Neural progenitor cell (in vitro differentiated cells): Measurements from ENCODE around the gene NLGN4X. TPM values are rescaled to one million over a fixed set of nuclear protein-coding genes. Genes with fewer than 3 reads are reported as not detected.
A peak's percentile ranks its signal among the peaks of the same experiment; 100 is the strongest.

Experiments used
- DNase-seq: peaks from one replicate; pipeline ENCODE4 v3.0.0-alpha.2; 2016; ENCODE audit warnings: low spot score
- H2AFZ ChIP-seq: fragments of 200-600 bp; sonication (generic); replicated peaks from 2 replicates; pipeline ENCODE4 v1.6.1; 2016; ENCODE audit warnings: antibody characterized with exemption
- H3F3A ChIP-seq: fragments of 200-600 bp; sonication (generic); 2 replicates; pipeline ENCODE4 v1.6.1; 2016; ENCODE audit warnings: antibody characterized with exemption, low read depth
- H3K27ac ChIP-seq: fragments of 200-600 bp; sonication (generic); 2 replicates; pipeline ENCODE4 v1.5.1; 2016; ENCODE audit warnings: mild to moderate bottlenecking
- H3K27me3 ChIP-seq: fragments of 200-600 bp; sonication (generic); 2 replicates; pipeline ENCODE4 v1.6.1; 2016; ENCODE audit warnings: mild to moderate bottlenecking, moderate library complexity
- H3K36me3 ChIP-seq: fragments of 200-600 bp; sonication (generic); 2 replicates; pipeline ENCODE4 v1.5.1; 2016
- H3K4me1 ChIP-seq: fragments of 200-600 bp; sonication (generic); 2 replicates; pipeline ENCODE4 v1.6.1; 2016; ENCODE audit warnings: mixed run types
- H3K4me2 ChIP-seq: fragments of 200-600 bp; sonication (generic); 2 replicates; pipeline ENCODE4 v1.6.1; 2016
- H3K4me3 ChIP-seq: fragments of 200-600 bp; sonication (generic); 2 replicates; pipeline ENCODE4 v1.5.1; 2016
- H3K79me2 ChIP-seq: fragments of 200-600 bp; sonication (generic); 2 replicates; pipeline ENCODE4 v1.6.1; 2016; ENCODE audit warnings: low read depth
- H3K9ac ChIP-seq: fragments of 200-600 bp; sonication (generic); 2 replicates; pipeline ENCODE4 v1.6.1; 2016
- H3K9me3 ChIP-seq: fragments of 200-600 bp; sonication (generic); 2 replicates; pipeline ENCODE4 v1.5.1; 2016; ENCODE audit warnings: low read depth
- H4K20me1 ChIP-seq: fragments of 200-600 bp; sonication (generic); 2 replicates; pipeline ENCODE4 v1.6.1; 2016; ENCODE audit warnings: low read depth
- H3K27ac Mint-ChIP-seq: 3 replicates; pipeline ENCODE4 v1.8.0; 2021; ENCODE audit warnings: mixed read lengths
- H3K27me3 Mint-ChIP-seq: 2 replicates; pipeline ENCODE4 v1.8.0; 2022; ENCODE audit warnings: low read depth, mild to moderate bottlenecking, inconsistent platforms, moderate library complexity, mixed read lengths; ENCODE audit not compliant: insufficient read depth
- H3K36me3 Mint-ChIP-seq: 3 replicates; pipeline ENCODE4 v1.8.0; 2021; ENCODE audit warnings: mixed read lengths
- H3K4me1 Mint-ChIP-seq: 3 replicates; pipeline ENCODE4 v1.8.0; 2021; ENCODE audit warnings: mixed read lengths
- H3K4me3 Mint-ChIP-seq: 3 replicates; pipeline ENCODE4 v1.8.0; 2021; ENCODE audit warnings: mild to moderate bottlenecking, moderate library complexity, mixed read lengths
- H3K9me3 Mint-ChIP-seq: 3 replicates; pipeline ENCODE4 v1.8.0; 2020; ENCODE audit warnings: mixed read lengths
- CTCF ChIP-seq: fragments of 200-600 bp; sonication (generic); IDR thresholded peaks from 2 replicates; pipeline ENCODE4 v1.5.1; 2017; ENCODE audit warnings: antibody characterized with exemption, mild to moderate bottlenecking
- EZH2 ChIP-seq: fragments of 200-600 bp; sonication (generic); IDR thresholded peaks from 2 replicates; pipeline ENCODE4 v1.6.1; 2017; ENCODE audit warnings: antibody characterized with exemption, mild to moderate bottlenecking, moderate library complexity
- EZH2phosphoT487 ChIP-seq: fragments of 200-600 bp; sonication (generic); IDR thresholded peaks from 2 replicates; pipeline ENCODE4 v1.6.1; 2017; ENCODE audit warnings: antibody characterized with exemption
- total RNA-seq: library from RNA; depleted of rRNA; stranded (reverse); fragments of >200 nt; gene quantifications from 2 replicates; pipeline ENCODE4 v1.2.3, GENCODE V29; 2015; ENCODE audit warnings: low replicate concordance

The NLGN4X gene
- total RNA-seq, result 10.1 and 17.6 TPM in 2 replicates

GRCh38 chrX:6228720-6229119 is at the start of gene NLGN4X:
TSS of gene NLGN4X (minus strand) at chrX:6228867. CDS start at chrX:6151466, 77,401 bp downstream.
- H3K4me3 Mint-ChIP-seq, result peak within 1 kb of the TSS; percentile 99
- peaks cover 3% of the 10 kb centered on the region for H3K27me3 Mint-ChIP-seq
- no peaks in the 10 kb centered on the region for H3K36me3 Mint-ChIP-seq
- H3K27ac Mint-ChIP-seq, result peak within 1 kb of the TSS; percentile 29
- peak; percentile 51 for DNase-seq
- no peak within 1 kb of the TSS for H3K9ac ChIP-seq
- H3F3A ChIP-seq, result peaks cover 10% of the 10 kb centered on the region
- H2AFZ ChIP-seq, result peak within 1 kb of the TSS; percentile 57
- no peaks in the 10 kb centered on the region for H3K4me1 ChIP-seq
- H3K36me3 ChIP-seq, result no peaks in the 10 kb centered on the region
- H4K20me1 ChIP-seq, result no peaks in the 10 kb centered on the region
- H3K4me3 ChIP-seq, result peak within 1 kb of the TSS; percentile 80
- TF ChIP-seq EZH2 (no peak), CTCF (no peak), EZH2phosphoT487 (no peak)
- peaks cover 5% of the 10 kb centered on the region for H3K9me3 ChIP-seq
- no peak within 1 kb of the TSS for H3K27ac ChIP-seq
- peaks cover 25% of the 10 kb centered on the region for H3K4me1 Mint-ChIP-seq
- no peaks in the 10 kb centered on the region for H3K9me3 Mint-ChIP-seq
- peak within 1 kb of the TSS; percentile 74 for H3K4me2 ChIP-seq
- no peaks in the 10 kb centered on the region for H3K27me3 ChIP-seq
- H3K79me2 ChIP-seq, result peaks cover 17% of the 10 kb centered on the region

- H3K27ac ChIP-seq, result no peak overlapping the region
- no peak for DNase-seq
- Mint-ChIP-seq H3K27ac (no peak overlapping the region), H3K4me3 (no peak overlapping the region), H3K9me3 (no peaks in the 10 kb centered on the region), H3K36me3 (no peaks in the 10 kb centered on the region), H3K27me3 (no peaks in the 10 kb centered on the region), H3K4me1 (peaks cover 9% of the 10 kb centered on the region)
- no peaks in the 10 kb centered on the region for H3F3A ChIP-seq
- no peaks in the 10 kb centered on the region for H3K79me2 ChIP-seq
- H4K20me1 ChIP-seq, result no peaks in the 10 kb centered on the region
- H3K4me1 ChIP-seq, result no peaks in the 10 kb centered on the region
- no peaks in the 10 kb centered on the region for H3K9me3 ChIP-seq
- H3K36me3 ChIP-seq, result no peaks in the 10 kb centered on the region
- H3K9ac ChIP-seq, result no peak overlapping the region
- no peak overlapping the region for H2AFZ ChIP-seq
- no peak overlapping the region for H3K4me2 ChIP-seq
- H3K27me3 ChIP-seq, result no peaks in the 10 kb centered on the region
- no peak overlapping the region for H3K4me3 ChIP-seq
- no peak for TF ChIP-seq EZH2
- TF ChIP-seq CTCF, result no peak
- TF ChIP-seq EZH2phosphoT487, result no peak
These were observed 37.4 kb upstream of the NLGN4X start for GRCh38 chrX:6266041-6266440.

- Histone ChIP-seq H2AFZ (no peak overlapping the region), H4K20me1 (no peaks in the 10 kb centered on the region), H3K27ac (no peak overlapping the region), H3F3A (no peaks in the 10 kb centered on the region), H3K4me1 (no peaks in the 10 kb centered on the region), H3K9me3 (no peaks in the 10 kb centered on the region), H3K79me2 (no peaks in the 10 kb centered on the region), H3K4me3 (no peak overlapping the region), H3K27me3 (no peaks in the 10 kb centered on the region), H3K4me2 (no peak overlapping the region), H3K9ac (no peak overlapping the region), H3K36me3 (no peaks in the 10 kb centered on the region)
- Mint-ChIP-seq H3K36me3 (no peaks in the 10 kb centered on the region), H3K4me1 (peaks cover 9% of the 10 kb centered on the region), H3K27me3 (no peaks in the 10 kb centered on the region), H3K4me3 (no peak overlapping the region), H3K9me3 (no peaks in the 10 kb centered on the region), H3K27ac (no peak overlapping the region)
- DNase-seq, result no peak
- no peak for TF ChIP-seq EZH2phosphoT487
- no peak for TF ChIP-seq EZH2
- TF ChIP-seq CTCF, result no peak
These were observed 34.3 kb upstream of the NLGN4X start for GRCh38 chrX:6262959-6263358.
